Gastrocnemius medialis (tissue), 4 donors: ENCODE results near the gene STON2.

ENCODE experiments used
- POLR2A ChIP-seq, 2 donors: fragments of 450-650 bp; IDR thresholded peaks; one replicate each; pipeline ENCODE4 v1.6.1; 2017; ENCODE audit warnings: antibody characterized with exemption in 2 of 2, mild to moderate bottlenecking in 2 of 2, moderate library complexity in 2 of 2
- TF ChIP-seq, protein P1 (sequence below), 5 experiments: fragments of 450-650 bp in 3 of 5; fragments of 200-600 bp in 2 of 5; sonication (generic) in 2 of 5; IDR thresholded peaks in 4 of 5; conservative IDR thresholded peaks in 1 of 5; 1 replicate in 4 of 5; 2 replicates in 1 of 5; pipeline ENCODE4 v1.5.1; 2016 to 2019; ENCODE audit warnings: antibody characterized with exemption in 5 of 5, mild to moderate bottlenecking in 3 of 5, moderate library complexity in 3 of 5

DNA sequence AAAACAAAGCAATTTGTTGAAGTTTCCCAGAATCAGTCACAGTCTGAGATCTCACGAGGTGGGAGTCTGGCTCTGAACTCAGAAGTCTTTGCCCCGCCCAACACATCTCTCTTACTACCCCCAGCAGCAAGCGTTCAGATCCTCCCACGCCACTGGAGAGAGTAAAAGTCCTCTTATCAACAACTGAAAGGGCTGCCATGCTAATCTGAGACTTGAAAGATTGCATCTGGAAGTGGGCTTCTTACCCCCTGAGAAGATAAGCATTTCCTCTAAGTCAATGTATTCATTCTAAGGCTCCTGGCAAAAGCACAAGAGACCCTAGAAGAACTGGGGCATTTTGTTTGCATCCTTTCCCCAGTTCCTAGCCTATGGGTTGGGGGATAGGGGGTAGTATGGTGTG lies 34.1 kb upstream of the STON2 start:
- TF ChIP-seq POLR2A (IDR thresholded peaks at IDR 0.05): no peak
- TF ChIP-seq, protein P1, sequence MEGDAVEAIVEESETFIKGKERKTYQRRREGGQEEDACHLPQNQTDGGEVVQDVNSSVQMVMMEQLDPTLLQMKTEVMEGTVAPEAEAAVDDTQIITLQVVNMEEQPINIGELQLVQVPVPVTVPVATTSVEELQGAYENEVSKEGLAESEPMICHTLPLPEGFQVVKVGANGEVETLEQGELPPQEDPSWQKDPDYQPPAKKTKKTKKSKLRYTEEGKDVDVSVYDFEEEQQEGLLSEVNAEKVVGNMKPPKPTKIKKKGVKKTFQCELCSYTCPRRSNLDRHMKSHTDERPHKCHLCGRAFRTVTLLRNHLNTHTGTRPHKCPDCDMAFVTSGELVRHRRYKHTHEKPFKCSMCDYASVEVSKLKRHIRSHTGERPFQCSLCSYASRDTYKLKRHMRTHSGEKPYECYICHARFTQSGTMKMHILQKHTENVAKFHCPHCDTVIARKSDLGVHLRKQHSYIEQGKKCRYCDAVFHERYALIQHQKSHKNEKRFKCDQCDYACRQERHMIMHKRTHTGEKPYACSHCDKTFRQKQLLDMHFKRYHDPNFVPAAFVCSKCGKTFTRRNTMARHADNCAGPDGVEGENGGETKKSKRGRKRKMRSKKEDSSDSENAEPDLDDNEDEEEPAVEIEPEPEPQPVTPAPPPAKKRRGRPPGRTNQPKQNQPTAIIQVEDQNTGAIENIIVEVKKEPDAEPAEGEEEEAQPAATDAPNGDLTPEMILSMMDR (IDR thresholded peaks at IDR 0.05 in 4 of 5, conservative IDR thresholded peaks at IDR 0.05 in 1 of 5): no peak
